ENCODE measurements around the gene TTPAL.

DNA sequence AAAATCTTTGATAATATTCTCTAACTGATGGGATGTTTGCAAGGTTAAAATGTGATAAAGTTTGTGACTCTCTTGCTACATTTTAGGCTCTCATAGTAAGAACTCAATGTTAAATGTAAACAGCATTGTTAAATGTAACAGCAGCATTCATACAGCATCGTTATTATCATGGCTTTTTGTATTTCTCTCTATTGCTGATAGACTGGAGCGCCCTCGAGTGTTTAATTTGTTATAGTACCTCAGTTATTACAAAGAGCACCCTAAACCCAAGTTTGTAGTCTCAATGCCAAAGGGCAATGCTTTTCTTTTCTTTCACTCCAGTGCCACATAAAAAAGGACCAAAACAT lies 14.9 kb upstream of the TTPAL start:
- TF ChIP-seq, protein P1, sequence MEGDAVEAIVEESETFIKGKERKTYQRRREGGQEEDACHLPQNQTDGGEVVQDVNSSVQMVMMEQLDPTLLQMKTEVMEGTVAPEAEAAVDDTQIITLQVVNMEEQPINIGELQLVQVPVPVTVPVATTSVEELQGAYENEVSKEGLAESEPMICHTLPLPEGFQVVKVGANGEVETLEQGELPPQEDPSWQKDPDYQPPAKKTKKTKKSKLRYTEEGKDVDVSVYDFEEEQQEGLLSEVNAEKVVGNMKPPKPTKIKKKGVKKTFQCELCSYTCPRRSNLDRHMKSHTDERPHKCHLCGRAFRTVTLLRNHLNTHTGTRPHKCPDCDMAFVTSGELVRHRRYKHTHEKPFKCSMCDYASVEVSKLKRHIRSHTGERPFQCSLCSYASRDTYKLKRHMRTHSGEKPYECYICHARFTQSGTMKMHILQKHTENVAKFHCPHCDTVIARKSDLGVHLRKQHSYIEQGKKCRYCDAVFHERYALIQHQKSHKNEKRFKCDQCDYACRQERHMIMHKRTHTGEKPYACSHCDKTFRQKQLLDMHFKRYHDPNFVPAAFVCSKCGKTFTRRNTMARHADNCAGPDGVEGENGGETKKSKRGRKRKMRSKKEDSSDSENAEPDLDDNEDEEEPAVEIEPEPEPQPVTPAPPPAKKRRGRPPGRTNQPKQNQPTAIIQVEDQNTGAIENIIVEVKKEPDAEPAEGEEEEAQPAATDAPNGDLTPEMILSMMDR (IDR thresholded peaks at IDR 0.05), result peak; percentile 67
- no peak for TF ChIP-seq EP300 (IDR thresholded peaks at IDR 0.05; ENCODE audit: borderline replicate concordance in 1 of 2, low read depth in 1 of 2, low read length in 1 of 2)
